SK-N-SH (cell line): ENCODE results near the gene SELENOS.

Source experiments
- EZH2phosphoT487 ChIP-seq: fragments of 200-600 bp; sonication (generic); IDR thresholded peaks from 2 replicates; pipeline ENCODE4 v1.6.1; 2017; ENCODE audit warnings: low read depth, mixed run types, mild to moderate bottlenecking, antibody characterized with exemption, moderate library complexity, borderline replicate concordance
- FOSL2 ChIP-seq: IDR thresholded peaks from 2 replicates; pipeline ENCODE4 v1.4.0; 2012; ENCODE audit warnings: low read depth, mild to moderate bottlenecking, moderate library complexity, borderline replicate concordance
- MEF2A ChIP-seq: IDR thresholded peaks from 2 replicates; pipeline ENCODE4 v1.4.0; 2012; ENCODE audit warnings: low read depth, borderline replicate concordance
- RAD21 ChIP-seq: IDR thresholded peaks from 2 replicates; pipeline ENCODE4 v1.6.1; 2012; ENCODE audit warnings: mild to moderate bottlenecking, low read length
- TF ChIP-seq, protein P1 (sequence below): IDR thresholded peaks from 2 replicates; pipeline ENCODE4 v1.6.1; 2012; ENCODE audit warnings: mild to moderate bottlenecking, low read depth, low read length, moderate library complexity
- TF ChIP-seq, protein P2 (sequence below): IDR thresholded peaks from 2 replicates; pipeline ENCODE4 v1.4.0; 2012; ENCODE audit warnings: low read depth
- TF ChIP-seq, protein P3 (sequence below): fragments of 200-600 bp; sonication (generic); IDR thresholded peaks from 2 replicates; pipeline ENCODE4 v1.6.1; 2017; ENCODE audit warnings: antibody characterized with exemption, mild to moderate bottlenecking, moderate library complexity
- TF ChIP-seq, protein P4 (sequence below): fragments of 150-350 bp; IDR thresholded peaks from 2 replicates; pipeline ENCODE4 v1.6.1; 2017; ENCODE audit warnings: antibody characterized with exemption, low read length, low read depth, borderline replicate concordance

DNA sequence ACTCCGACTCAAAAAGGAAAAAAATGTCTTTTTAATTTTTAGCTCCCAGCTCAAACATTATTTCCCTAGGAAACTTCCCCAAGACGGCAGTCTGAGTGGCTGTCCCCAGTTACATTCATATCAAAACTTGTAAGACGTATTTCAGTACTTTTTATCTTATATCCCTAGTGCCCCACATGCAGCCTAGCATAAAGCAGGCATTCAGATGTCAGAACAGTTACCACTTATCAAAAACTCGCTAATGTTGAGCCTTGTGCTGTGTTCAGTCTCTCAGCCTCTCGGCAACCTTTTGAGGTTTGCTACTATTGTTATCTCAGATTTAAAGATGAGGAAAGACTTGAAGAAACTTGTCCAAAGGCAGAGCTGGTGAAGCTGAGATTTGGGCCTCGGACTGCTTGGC, 6.6 kb upstream of the SELENOS start:
- TF ChIP-seq RAD21 = no peak
- TF ChIP-seq EZH2phosphoT487 = no peak
- TF ChIP-seq, protein P1, sequence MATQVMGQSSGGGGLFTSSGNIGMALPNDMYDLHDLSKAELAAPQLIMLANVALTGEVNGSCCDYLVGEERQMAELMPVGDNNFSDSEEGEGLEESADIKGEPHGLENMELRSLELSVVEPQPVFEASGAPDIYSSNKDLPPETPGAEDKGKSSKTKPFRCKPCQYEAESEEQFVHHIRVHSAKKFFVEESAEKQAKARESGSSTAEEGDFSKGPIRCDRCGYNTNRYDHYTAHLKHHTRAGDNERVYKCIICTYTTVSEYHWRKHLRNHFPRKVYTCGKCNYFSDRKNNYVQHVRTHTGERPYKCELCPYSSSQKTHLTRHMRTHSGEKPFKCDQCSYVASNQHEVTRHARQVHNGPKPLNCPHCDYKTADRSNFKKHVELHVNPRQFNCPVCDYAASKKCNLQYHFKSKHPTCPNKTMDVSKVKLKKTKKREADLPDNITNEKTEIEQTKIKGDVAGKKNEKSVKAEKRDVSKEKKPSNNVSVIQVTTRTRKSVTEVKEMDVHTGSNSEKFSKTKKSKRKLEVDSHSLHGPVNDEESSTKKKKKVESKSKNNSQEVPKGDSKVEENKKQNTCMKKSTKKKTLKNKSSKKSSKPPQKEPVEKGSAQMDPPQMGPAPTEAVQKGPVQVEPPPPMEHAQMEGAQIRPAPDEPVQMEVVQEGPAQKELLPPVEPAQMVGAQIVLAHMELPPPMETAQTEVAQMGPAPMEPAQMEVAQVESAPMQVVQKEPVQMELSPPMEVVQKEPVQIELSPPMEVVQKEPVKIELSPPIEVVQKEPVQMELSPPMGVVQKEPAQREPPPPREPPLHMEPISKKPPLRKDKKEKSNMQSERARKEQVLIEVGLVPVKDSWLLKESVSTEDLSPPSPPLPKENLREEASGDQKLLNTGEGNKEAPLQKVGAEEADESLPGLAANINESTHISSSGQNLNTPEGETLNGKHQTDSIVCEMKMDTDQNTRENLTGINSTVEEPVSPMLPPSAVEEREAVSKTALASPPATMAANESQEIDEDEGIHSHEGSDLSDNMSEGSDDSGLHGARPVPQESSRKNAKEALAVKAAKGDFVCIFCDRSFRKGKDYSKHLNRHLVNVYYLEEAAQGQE = no peak
- TF ChIP-seq MEF2A = no peak
- TF ChIP-seq, protein P2, sequence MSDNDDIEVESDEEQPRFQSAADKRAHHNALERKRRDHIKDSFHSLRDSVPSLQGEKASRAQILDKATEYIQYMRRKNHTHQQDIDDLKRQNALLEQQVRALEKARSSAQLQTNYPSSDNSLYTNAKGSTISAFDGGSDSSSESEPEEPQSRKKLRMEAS = no peak
- TF ChIP-seq, protein P3, sequence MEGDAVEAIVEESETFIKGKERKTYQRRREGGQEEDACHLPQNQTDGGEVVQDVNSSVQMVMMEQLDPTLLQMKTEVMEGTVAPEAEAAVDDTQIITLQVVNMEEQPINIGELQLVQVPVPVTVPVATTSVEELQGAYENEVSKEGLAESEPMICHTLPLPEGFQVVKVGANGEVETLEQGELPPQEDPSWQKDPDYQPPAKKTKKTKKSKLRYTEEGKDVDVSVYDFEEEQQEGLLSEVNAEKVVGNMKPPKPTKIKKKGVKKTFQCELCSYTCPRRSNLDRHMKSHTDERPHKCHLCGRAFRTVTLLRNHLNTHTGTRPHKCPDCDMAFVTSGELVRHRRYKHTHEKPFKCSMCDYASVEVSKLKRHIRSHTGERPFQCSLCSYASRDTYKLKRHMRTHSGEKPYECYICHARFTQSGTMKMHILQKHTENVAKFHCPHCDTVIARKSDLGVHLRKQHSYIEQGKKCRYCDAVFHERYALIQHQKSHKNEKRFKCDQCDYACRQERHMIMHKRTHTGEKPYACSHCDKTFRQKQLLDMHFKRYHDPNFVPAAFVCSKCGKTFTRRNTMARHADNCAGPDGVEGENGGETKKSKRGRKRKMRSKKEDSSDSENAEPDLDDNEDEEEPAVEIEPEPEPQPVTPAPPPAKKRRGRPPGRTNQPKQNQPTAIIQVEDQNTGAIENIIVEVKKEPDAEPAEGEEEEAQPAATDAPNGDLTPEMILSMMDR = no peak
- TF ChIP-seq FOSL2 = no peak
- TF ChIP-seq, protein P4, sequence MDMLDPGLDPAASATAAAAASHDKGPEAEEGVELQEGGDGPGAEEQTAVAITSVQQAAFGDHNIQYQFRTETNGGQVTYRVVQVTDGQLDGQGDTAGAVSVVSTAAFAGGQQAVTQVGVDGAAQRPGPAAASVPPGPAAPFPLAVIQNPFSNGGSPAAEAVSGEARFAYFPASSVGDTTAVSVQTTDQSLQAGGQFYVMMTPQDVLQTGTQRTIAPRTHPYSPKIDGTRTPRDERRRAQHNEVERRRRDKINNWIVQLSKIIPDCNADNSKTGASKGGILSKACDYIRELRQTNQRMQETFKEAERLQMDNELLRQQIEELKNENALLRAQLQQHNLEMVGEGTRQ = no peak
